Natural killer cell (primary cell): ENCODE results near the gene CARMIL1. TPM values are rescaled to one million over a fixed set of nuclear protein-coding genes. Genes with fewer than 3 reads are reported as not detected.

Experiments used
- ATAC-seq, 3 donors: fragments of 150-1000 bp in 2 of 3; fragments of 200-7000 bp in 1 of 3; cut with Tn5 transposase; 1 replicate in 1 of 3; 2 replicates in 2 of 3; pipeline ENCODE4 v1.10.0; 2021; ENCODE audit warnings: mild to moderate bottlenecking in 2 of 3, moderate library complexity in 2 of 3
- DNase-seq, 2 donors: peaks; one replicate each; pipeline versions ENCODE4 v3.0.0 to v3.0.0-alpha.2; 2013 to 2021; ENCODE audit warnings: mixed read lengths in 1 of 2
- H3K27ac ChIP-seq: one replicate; pipeline ENCODE4 v1.5.1; 2013; ENCODE audit warnings: mild to moderate bottlenecking, low read length
- H3K27me3 ChIP-seq: one replicate; pipeline ENCODE4 v1.6.1; 2013; ENCODE audit warnings: low read length; ENCODE audit not compliant: control insufficient read depth, insufficient read depth
- H3K36me3 ChIP-seq: one replicate; pipeline ENCODE4 v1.6.1; 2013; ENCODE audit warnings: low read length; ENCODE audit not compliant: control insufficient read depth, insufficient read depth
- H3K4me1 ChIP-seq: one replicate; pipeline ENCODE4 v1.6.1; 2013; ENCODE audit warnings: low read length; ENCODE audit not compliant: control insufficient read depth, insufficient read depth
- H3K4me3 ChIP-seq: one replicate; pipeline ENCODE4 v1.5.1; 2013; ENCODE audit warnings: low read length
- H3K9me3 ChIP-seq: one replicate; pipeline ENCODE4 v1.6.1; 2013; ENCODE audit warnings: low read length; ENCODE audit not compliant: control insufficient read depth, insufficient read depth
- H3K27ac Mint-ChIP-seq, 2 donors: one replicate each; pipeline ENCODE4 v1.8.0; 2022; ENCODE audit warnings: mild to moderate bottlenecking in 2 of 2, mixed read lengths in 2 of 2, moderate library complexity in 1 of 2
- H3K27me3 Mint-ChIP-seq, 2 donors: one replicate each; pipeline ENCODE4 v1.8.0; 2022; ENCODE audit warnings: low read depth in 2 of 2, mixed read lengths in 2 of 2
- H3K36me3 Mint-ChIP-seq: one replicate; pipeline ENCODE4 v1.8.0; 2022; ENCODE audit warnings: mixed read lengths
- H3K4me1 Mint-ChIP-seq, 2 donors: one replicate each; pipeline ENCODE4 v1.8.0; 2022; ENCODE audit warnings: mixed read lengths in 2 of 2
- H3K4me3 Mint-ChIP-seq: one replicate; pipeline ENCODE4 v1.8.0; 2022; ENCODE audit warnings: mild to moderate bottlenecking, moderate library complexity, mixed read lengths
- H3K9me3 Mint-ChIP-seq, 2 donors: one replicate each; pipeline ENCODE4 v1.8.0; 2022; ENCODE audit warnings: mixed read lengths in 2 of 2
- WGBS: methylation state at CpG from one replicate; pipeline ENCODE4 v1.1.7; 2013; ENCODE audit warnings: missing lambda C conversion rate; ENCODE audit not compliant: insufficient coverage; 5-methylcytosine and 5-hydroxymethylcytosine counted together
- intact Hi-C: fragments of 100-400 bp; cut with micrococcal nuclease; formaldehyde crosslinking; loops from one replicate; pipeline ENCODE4 v1.14.2; 2022
- total RNA-seq, 4 donors: library from RNA; stranded (reverse); fragments of 120-200 nt in 1 of 4; gene quantifications; one replicate each; pipeline versions ENCODE4 v1.2.3 to v1.2.4, GENCODE V29; 2013 to 2022
- TF ChIP-seq, protein P1 (sequence below): fragments of 200-600 bp; IDR thresholded peaks from one replicate; pipeline ENCODE4 v1.8.0; 2022; ENCODE audit warnings: antibody characterized with exemption

CARMIL1 gene
- total RNA-seq, 3 donors from 2014 or later (not counting 1 experiment from before 2014, with no cell fraction given), result 0.25 to 1.1 (median 0.35) TPM

DNA sequence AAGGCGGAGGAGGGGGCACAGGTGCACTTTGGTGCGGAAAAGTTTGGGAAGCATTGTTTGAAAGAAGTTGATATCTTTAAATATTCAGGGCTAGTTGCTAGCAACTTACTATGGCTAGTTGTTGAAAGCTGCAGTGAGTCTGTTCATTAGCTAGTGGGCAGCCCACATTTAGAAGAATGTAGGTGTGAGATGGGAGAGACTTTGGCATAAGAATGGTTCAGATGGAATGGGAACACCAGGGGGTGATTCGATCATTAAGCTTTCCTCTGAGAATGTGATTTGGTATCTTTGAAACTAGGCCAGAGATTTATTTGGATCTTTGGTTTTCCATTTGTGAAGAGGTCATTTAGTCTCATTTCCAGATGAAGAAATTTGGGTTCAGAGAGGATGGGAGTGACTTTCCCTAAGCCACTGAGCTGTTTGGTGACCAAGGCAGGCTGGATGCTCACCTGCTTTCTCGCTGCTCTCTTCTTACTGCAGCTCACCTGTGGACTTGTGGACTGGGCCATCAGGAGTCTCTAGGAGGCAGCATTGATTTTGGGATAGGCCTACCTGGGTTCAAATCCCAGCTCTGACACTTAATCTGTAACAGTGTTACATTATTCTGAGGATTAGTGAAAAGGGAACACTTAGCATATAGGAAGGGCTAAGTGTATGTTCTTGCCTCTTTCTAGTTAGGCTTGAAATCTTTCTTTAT lies 62.9 kb downstream of the CARMIL1 start:
- ATAC-seq, result no peak
- Histone ChIP-seq H3K4me3 (no peak overlapping the region), H3K4me1 (no peaks in the 10 kb centered on the region), H3K27ac (no peak overlapping the region), H3K9me3 (no peaks in the 10 kb centered on the region), H3K36me3 (no peaks in the 10 kb centered on the region), H3K27me3 (no peaks in the 10 kb centered on the region)
- Mint-ChIP-seq H3K9me3 (no peaks in the 10 kb centered on the region), H3K27ac (no peak overlapping the region), H3K4me1 (no peaks in the 10 kb centered on the region), H3K27me3 (no peaks in the 10 kb centered on the region), H3K36me3 (no peaks in the 10 kb centered on the region), H3K4me3 (no peak overlapping the region)
- no peak for DNase-seq
- TF ChIP-seq, protein P1, sequence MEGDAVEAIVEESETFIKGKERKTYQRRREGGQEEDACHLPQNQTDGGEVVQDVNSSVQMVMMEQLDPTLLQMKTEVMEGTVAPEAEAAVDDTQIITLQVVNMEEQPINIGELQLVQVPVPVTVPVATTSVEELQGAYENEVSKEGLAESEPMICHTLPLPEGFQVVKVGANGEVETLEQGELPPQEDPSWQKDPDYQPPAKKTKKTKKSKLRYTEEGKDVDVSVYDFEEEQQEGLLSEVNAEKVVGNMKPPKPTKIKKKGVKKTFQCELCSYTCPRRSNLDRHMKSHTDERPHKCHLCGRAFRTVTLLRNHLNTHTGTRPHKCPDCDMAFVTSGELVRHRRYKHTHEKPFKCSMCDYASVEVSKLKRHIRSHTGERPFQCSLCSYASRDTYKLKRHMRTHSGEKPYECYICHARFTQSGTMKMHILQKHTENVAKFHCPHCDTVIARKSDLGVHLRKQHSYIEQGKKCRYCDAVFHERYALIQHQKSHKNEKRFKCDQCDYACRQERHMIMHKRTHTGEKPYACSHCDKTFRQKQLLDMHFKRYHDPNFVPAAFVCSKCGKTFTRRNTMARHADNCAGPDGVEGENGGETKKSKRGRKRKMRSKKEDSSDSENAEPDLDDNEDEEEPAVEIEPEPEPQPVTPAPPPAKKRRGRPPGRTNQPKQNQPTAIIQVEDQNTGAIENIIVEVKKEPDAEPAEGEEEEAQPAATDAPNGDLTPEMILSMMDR, result no peak
- WGBS, result 91% methylated on average over 4 of the region's 4 CpGs
- intact Hi-C loops, result no loop called here

DNA sequence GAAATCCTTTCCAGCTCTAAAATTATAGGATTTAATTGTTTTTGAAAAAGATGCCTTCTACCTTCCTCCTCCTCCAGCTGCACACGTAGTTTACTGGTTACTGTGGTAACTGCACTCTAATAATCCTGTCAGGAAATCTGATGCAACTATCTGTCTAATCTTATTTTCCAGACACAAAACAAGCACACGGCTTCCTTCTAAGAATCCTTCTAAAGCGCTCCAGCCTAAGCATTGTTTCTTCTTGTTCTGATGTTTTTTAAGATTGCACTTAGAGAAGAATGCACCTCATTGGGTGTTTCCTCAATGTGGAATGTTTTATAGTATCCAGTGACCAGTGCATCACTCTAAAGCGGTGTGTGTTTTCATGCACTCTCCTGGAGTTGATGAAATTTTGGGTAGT lies 63.6 kb downstream of the CARMIL1 start:
- H3K9me3 ChIP-seq, result no peaks in the 10 kb centered on the region
- no peak overlapping the region for H3K27ac Mint-ChIP-seq
- WGBS, result 34% methylated on average over 3 of the region's 4 CpGs

DNA sequence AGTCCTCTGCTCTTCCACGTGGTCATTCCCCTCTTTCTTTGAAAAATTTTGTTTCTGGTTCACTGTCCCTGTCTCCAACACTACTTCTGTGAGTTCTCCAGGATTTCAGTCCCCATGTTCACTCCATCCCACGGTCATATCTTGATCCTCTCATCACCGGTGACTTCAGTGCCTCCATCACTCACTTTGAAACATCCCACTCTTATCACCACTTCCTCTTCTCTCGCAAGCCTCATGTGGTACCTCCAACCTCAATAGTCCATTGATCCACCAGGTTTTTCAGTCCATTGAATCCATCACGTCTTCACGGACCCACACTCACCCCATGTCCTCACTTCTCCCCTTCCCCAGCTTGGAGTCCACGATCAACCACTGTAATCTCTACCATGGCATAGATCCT lies 64.8 kb downstream of the CARMIL1 start:
- H3K27ac ChIP-seq, result no peak overlapping the region
- no peaks in the 10 kb centered on the region for H3K36me3 ChIP-seq
- no peaks in the 10 kb centered on the region for H3K36me3 Mint-ChIP-seq
- intact Hi-C loops, result no loop called here
- H3K9me3 Mint-ChIP-seq, result no peaks in the 10 kb centered on the region
- H3K4me3 ChIP-seq, result no peak overlapping the region
- DNase-seq, result no peak
- H3K4me3 Mint-ChIP-seq, result no peak overlapping the region
- H3K9me3 ChIP-seq, result no peaks in the 10 kb centered on the region
- H3K27me3 Mint-ChIP-seq, result no peaks in the 10 kb centered on the region
- H3K27me3 ChIP-seq, result no peaks in the 10 kb centered on the region
- WGBS, result 83% methylated on average over 7 of the region's 7 CpGs
- no peak for ATAC-seq
- TF ChIP-seq, protein P1, result no peak
- H3K27ac Mint-ChIP-seq, result no peak overlapping the region
- H3K4me1 ChIP-seq, result no peaks in the 10 kb centered on the region
- no peaks in the 10 kb centered on the region for H3K4me1 Mint-ChIP-seq

More for the DNA sequence above, 63.6 kb downstream of the CARMIL1 start:
- Histone ChIP-seq H3K4me1 (no peaks in the 10 kb centered on the region), H3K36me3 (no peaks in the 10 kb centered on the region), H3K27ac (no peak overlapping the region), H3K4me3 (no peak overlapping the region), H3K27me3 (no peaks in the 10 kb centered on the region)
- Mint-ChIP-seq H3K4me3 (no peak overlapping the region), H3K36me3 (no peaks in the 10 kb centered on the region), H3K9me3 (no peaks in the 10 kb centered on the region), H3K27me3 (no peaks in the 10 kb centered on the region), H3K4me1 (no peaks in the 10 kb centered on the region)
- TF ChIP-seq, protein P1, result no peak
- intact Hi-C loops, result no loop called here
- ATAC-seq (no peak), DNase-seq (no peak)

DNA sequence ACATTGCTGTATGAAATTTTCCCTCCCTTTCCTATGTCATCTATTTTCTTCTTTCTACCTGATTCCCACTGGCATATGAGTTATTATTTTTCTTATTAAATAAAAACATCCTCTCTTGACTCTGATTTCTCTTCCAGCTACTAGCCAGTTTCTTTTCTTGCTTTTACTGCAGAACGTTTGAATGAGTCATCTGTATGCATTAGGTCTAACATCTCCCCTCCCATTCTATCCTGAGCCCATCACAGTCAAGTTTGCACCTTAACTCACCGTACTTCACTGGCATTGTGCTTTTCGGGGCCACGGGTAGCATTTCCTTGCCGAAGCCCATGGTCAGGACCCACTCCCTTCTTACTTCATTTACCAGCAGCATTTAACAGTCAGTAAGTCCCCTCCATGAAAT lies 65.7 kb downstream of the CARMIL1 start:
- TF ChIP-seq, protein P1, result no peak
- H3K27me3 ChIP-seq, result no peaks in the 10 kb centered on the region
- Mint-ChIP-seq H3K9me3 (no peaks in the 10 kb centered on the region), H3K4me1 (no peaks in the 10 kb centered on the region), H3K4me3 (no peak overlapping the region), H3K27ac (no peak overlapping the region), H3K36me3 (no peaks in the 10 kb centered on the region), H3K27me3 (no peaks in the 10 kb centered on the region)
- no peaks in the 10 kb centered on the region for H3K36me3 ChIP-seq
- 90% methylated on average over 5 of the region's 5 CpGs for WGBS
- no peak overlapping the region for H3K4me3 ChIP-seq
- H3K27ac ChIP-seq, result no peak overlapping the region
- H3K4me1 ChIP-seq, result no peaks in the 10 kb centered on the region
- no peak for DNase-seq
- intact Hi-C loops, result no loop called here
- H3K9me3 ChIP-seq, result no peaks in the 10 kb centered on the region
- no peak for ATAC-seq
